Measurements from ENCODE around the gene TADA1. TPM values are rescaled to one million over a fixed set of nuclear protein-coding genes. Genes with fewer than 3 reads are reported as not detected.
"Not testable (repeated sequence)": the region's sequence is repeated elsewhere in the genome, so short reads cannot be mapped to it uniquely, and the experiment has no call there.

The TADA1 gene
- total RNA-seq, 1 donor from 2014 or later: 24.1 TPM

- Mint-ChIP-seq H3K9me3 (peaks cover 5% of the 10 kb centered on the region), H3K27ac (ENCODE audit: unreplicated experiment) (peak within 1 kb of the TSS; percentile 95), H3K4me1 (peaks cover 33% of the 10 kb centered on the region), H3K4me3 (peak within 1 kb of the TSS; percentile 94), H3K36me3 (ENCODE audit: low read depth) (peaks cover 12% of the 10 kb centered on the region), H3K27me3 (ENCODE audit: low read depth) (peaks cover 2% of the 10 kb centered on the region)
- DNase-seq (ENCODE audit: low read depth, low spot score): peak; percentile 78
- no peak for TF ChIP-seq CTCF (conservative IDR thresholded peaks at IDR 0.05)
Measured at GRCh38 chr1:166838766-166839599, 37.1 kb downstream of the TADA1 start, which contains the start of gene POGK. TSS of gene POGK (plus strand) at chr1:166839475. CDS start at chr1:166840957, 1,482 bp downstream.

GRCh38 chr1:166836733-166837132, 39.3 kb downstream of the TADA1 start:
- Mint-ChIP-seq H3K9me3 (peaks cover 5% of the 10 kb centered on the region), H3K4me3 (peak overlapping the region; percentile 45), H3K27ac (ENCODE audit: unreplicated experiment) (no peak overlapping the region), H3K36me3 (ENCODE audit: low read depth) (peaks cover 6% of the 10 kb centered on the region), H3K27me3 (ENCODE audit: low read depth) (peaks cover 2% of the 10 kb centered on the region), H3K4me1 (peaks cover 28% of the 10 kb centered on the region)
- no peak for DNase-seq (ENCODE audit: low read depth, low spot score)
- no peak for TF ChIP-seq CTCF (conservative IDR thresholded peaks at IDR 0.05)

GRCh38 chr1:166829762-166830161, 46.3 kb downstream of the TADA1 start:
- H3K27me3 Mint-ChIP-seq (ENCODE audit: low read depth); H3K4me1 Mint-ChIP-seq; H3K36me3 Mint-ChIP-seq (ENCODE audit: low read depth); DNase-seq (ENCODE audit: low read depth, low spot score); H3K4me3 Mint-ChIP-seq; H3K27ac Mint-ChIP-seq (ENCODE audit: unreplicated experiment): not testable (repeated sequence)
- peaks cover 12% of the 10 kb centered on the region for H3K9me3 Mint-ChIP-seq

GRCh38 chr1:166827426-166827825, 48.6 kb downstream of the TADA1 start:
- DNase-seq (ENCODE audit: low read depth, low spot score): no peak
- peaks cover 12% of the 10 kb centered on the region for H3K9me3 Mint-ChIP-seq
- H3K4me3 Mint-ChIP-seq: no peak overlapping the region
- TF ChIP-seq CTCF (conservative IDR thresholded peaks at IDR 0.05): no peak
- peaks cover 5% of the 10 kb centered on the region for H3K27me3 Mint-ChIP-seq (ENCODE audit: low read depth)
- no peak overlapping the region for H3K27ac Mint-ChIP-seq (ENCODE audit: unreplicated experiment)
- no peaks in the 10 kb centered on the region for H3K4me1 Mint-ChIP-seq
- H3K36me3 Mint-ChIP-seq (ENCODE audit: low read depth): peaks cover 4% of the 10 kb centered on the region

GRCh38 chr1:166822385-166822784, 53.7 kb downstream of the TADA1 start:
- DNase-seq (ENCODE audit: low read depth, low spot score): no peak
- Mint-ChIP-seq H3K4me1 (no peaks in the 10 kb centered on the region), H3K4me3 (no peak overlapping the region), H3K27me3 (ENCODE audit: low read depth) (no peaks in the 10 kb centered on the region), H3K9me3 (peaks cover 2% of the 10 kb centered on the region), H3K36me3 (ENCODE audit: low read depth) (no peaks in the 10 kb centered on the region), H3K27ac (ENCODE audit: unreplicated experiment) (no peak overlapping the region)
- TF ChIP-seq CTCF (conservative IDR thresholded peaks at IDR 0.05): peak; percentile 53

- no peak for DNase-seq (ENCODE audit: low read depth, low spot score)
- Mint-ChIP-seq H3K4me1 (no peaks in the 10 kb centered on the region), H3K27ac (ENCODE audit: unreplicated experiment) (no peak overlapping the region), H3K36me3 (ENCODE audit: low read depth) (no peaks in the 10 kb centered on the region), H3K4me3 (no peak overlapping the region), H3K27me3 (ENCODE audit: low read depth) (no peaks in the 10 kb centered on the region), H3K9me3 (no peaks in the 10 kb centered on the region)
- TF ChIP-seq CTCF (conservative IDR thresholded peaks at IDR 0.05): no peak
Measured at GRCh38 chr1:166819974-166820373, 56.1 kb downstream of the TADA1 start.

Measured in neural crest cell (in vitro differentiated cells).